Coronary artery (tissue), 2 donors: Measurements from ENCODE around the gene PRR14L.
"Not testable (repeated sequence)": the region's sequence is repeated elsewhere in the genome, so short reads cannot be mapped to it uniquely, and the experiment has no call there.

Source experiments
- DNase-seq: peaks from one replicate; pipeline ENCODE4 v3.0.0-alpha.2; 2017; ENCODE audit warnings: low spot score
- H3K27ac ChIP-seq, 2 donors: fragments of 200-600 bp; sonication (generic); one replicate each; pipeline ENCODE4 v1.5.1; 2016 to 2019
- H3K4me3 ChIP-seq: fragments of 200-600 bp; sonication (generic); 2 replicates; pipeline ENCODE4 v1.5.1; 2016; ENCODE audit warnings: mild to moderate bottlenecking, moderate library complexity
- CTCF ChIP-seq: fragments of 200-600 bp; sonication (generic); IDR thresholded peaks from one replicate; pipeline ENCODE4 v1.5.1; 2019; ENCODE audit warnings: antibody characterized with exemption

The PRR14L gene

GRCh38 chr22:31707519-31707918, 42.4 kb downstream of the PRR14L start:
- TF ChIP-seq CTCF, result no peak
- H3K27ac ChIP-seq, result no peak overlapping the region
- no peak overlapping the region for H3K4me3 ChIP-seq
- no peak for DNase-seq

- no peak overlapping the region for H3K4me3 ChIP-seq
- no peak for DNase-seq
- H3K27ac ChIP-seq, result no peak overlapping the region
These were observed 54.5 kb downstream of the PRR14L start for GRCh38 chr22:31695423-31695822.

GRCh38 chr22:31694046-31694445, 55.9 kb downstream of the PRR14L start:
- not testable (repeated sequence) for DNase-seq, H3K4me3 ChIP-seq, H3K27ac ChIP-seq

More at GRCh38 chr22:31695423-31695822, 54.5 kb downstream of the PRR14L start:
- TF ChIP-seq CTCF, result no peak

GRCh38 chr22:31692186-31692886, 57.6 kb downstream of the PRR14L start:
- Histone ChIP-seq H3K27ac (no peak overlapping the region), H3K4me3 (no peak overlapping the region)
- no peak for TF ChIP-seq CTCF
- DNase-seq, result no peak

GRCh38 chr22:31691408-31691807, 58.5 kb downstream of the PRR14L start:
- no peak overlapping the region for H3K4me3 ChIP-seq
- TF ChIP-seq CTCF, result no peak
- DNase-seq, result no peak
- H3K27ac ChIP-seq, result no peak overlapping the region

- peak overlapping the region; percentile 42 to 74 for H3K27ac ChIP-seq
These were observed 66.5 kb downstream of the PRR14L start for GRCh38 chr22:31683181-31684105.

More at GRCh38 chr22:31683181-31684105, 66.5 kb downstream of the PRR14L start:
- no peak for TF ChIP-seq CTCF
- H3K4me3 ChIP-seq, result no peak overlapping the region
- no peak for DNase-seq
